OCI-LY1 (cell line): Measurements from ENCODE around the gene ADGRB2.

ENCODE experiments used
- CTCF ChIP-seq: fragments of 200-600 bp; sonication (generic), shearing (Covaris generic); IDR thresholded peaks from 2 replicates; pipeline ENCODE4 v1.5.1; 2017; ENCODE audit warnings: mild to moderate bottlenecking, antibody characterized with exemption, low read length, moderate library complexity, mixed read lengths
- EZH2 ChIP-seq: fragments of 200-600 bp; sonication (generic), shearing (Covaris generic); IDR thresholded peaks from 2 replicates; pipeline ENCODE4 v1.8.0; 2017; ENCODE audit warnings: borderline replicate concordance, mixed run types, mild to moderate bottlenecking, antibody characterized with exemption, low read length, moderate library complexity, mixed read lengths

DNA sequence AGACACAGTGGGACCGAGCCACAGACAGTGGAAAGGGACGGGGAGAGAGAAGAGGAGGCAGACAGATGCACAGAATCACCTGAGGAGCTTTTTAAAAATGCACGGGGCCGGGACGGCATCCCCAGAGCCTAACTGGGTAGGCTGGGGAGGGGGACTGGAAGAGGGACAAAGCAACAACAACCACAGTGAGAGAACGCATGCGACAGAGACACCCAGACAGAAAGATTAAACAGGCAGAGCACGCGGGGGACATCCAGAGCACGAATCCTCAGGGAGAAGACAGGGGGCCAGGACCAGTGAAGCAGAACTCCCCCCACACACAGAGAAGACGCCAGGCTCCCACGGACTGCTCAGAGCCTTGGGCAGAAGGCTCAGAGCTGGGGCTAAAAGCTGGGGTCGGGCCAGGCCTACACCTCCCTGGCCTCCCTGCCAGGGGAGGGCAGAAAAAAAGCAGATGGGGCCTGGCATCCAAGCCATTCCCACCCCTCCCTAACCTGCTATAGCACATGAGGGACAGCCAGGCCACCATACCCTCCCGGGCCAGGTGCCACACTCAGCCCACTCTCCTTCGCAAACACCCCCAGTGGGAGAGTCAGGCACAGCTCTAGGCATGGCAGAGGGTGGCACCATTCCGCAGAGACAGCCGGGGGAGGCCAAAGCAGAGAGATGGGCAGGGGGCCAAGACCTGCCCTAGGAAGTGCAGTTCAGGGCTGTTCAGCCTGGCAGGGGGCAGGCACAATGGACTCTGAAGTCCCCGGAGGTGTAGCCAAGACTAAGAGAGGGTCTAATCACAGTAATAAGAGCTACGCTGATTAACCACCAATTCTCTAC is 30.5 kb downstream of the ADGRB2 start:
- TF ChIP-seq CTCF = no peak
- no peak for TF ChIP-seq EZH2
